SH-SY5Y (cell line): ENCODE results near the gene DAB2IP.
A peak's percentile ranks its signal among the peaks of the same experiment; 100 is the strongest.

Experiments used
- GATA2 ChIP-seq: IDR thresholded peaks from 2 replicates; pipeline ENCODE4 v1.6.1; 2011; ENCODE audit warnings: mild to moderate bottlenecking, low read depth, low read length
- GATA3 ChIP-seq: IDR thresholded peaks from 2 replicates; pipeline ENCODE4 v1.6.1; 2011; ENCODE audit warnings: low read depth, mild to moderate bottlenecking, low read length, moderate library complexity

DAB2IP gene

DNA sequence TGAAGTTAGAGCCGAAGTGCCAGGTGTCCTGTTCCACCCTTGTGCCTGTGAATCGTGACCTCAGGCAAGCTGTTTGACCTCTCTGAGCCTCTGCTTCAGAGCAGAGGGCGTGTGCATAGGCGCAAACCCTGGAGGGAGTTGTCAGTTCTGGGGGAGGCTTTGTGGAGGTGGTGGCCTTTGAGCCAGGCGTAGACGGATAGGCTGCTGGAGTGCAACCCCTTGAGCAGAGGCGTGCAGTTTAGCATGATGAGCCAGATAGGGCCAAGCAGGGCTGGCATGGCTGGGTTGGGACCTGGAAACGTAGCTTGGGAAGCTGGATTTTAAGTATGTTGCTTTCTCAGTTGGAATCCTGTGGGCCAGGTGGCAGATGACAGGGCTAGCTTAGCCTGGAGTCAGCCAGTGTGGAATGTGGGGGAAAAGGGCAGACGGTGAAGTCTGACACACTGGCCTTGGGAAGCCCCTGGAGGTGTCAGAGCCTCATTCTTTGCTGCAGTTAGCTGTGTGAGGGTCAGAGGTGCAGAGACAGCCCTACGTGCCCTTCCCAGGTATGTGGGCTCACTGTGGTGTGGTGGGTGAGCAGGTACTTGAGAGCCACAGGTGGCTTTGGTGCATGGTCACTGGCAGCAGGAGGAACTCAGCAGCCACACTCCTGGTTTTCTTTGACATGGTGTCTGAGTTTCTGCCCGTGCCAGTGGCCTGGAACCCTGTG is 93.4 kb downstream of the DAB2IP start:
- TF ChIP-seq GATA2: no peak
- TF ChIP-seq GATA3: no peak

GRCh38 chr9:121745396-121745695 is 93.9 kb downstream of the DAB2IP start:
- no peak for TF ChIP-seq GATA2
- TF ChIP-seq GATA3: no peak

DNA sequence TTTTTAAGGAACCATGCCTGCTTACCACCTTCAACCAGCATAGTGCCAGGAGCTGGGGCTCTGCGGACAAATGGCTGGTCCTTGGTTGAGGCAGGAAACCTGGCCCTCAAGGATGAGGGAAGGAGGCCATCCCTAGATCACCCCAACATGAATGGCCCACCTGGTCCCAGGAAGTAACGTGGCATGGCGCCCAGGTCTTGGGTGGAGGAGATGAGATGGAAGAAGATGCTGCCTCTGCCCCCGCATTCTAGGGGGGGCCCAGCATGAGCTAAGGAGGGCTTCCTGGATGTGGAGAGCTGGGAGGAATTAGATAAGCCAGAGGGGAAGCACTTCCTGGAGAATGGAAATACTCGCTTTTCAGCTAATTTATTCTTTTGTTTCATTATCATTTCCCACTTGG is 95.0 kb downstream of the DAB2IP start:
- TF ChIP-seq GATA2 (no peak), GATA3 (no peak)

- TF ChIP-seq GATA3: no peak
- TF ChIP-seq GATA2: no peak
These were observed 95.4 kb downstream of the DAB2IP start for GRCh38 chr9:121746866-121747265.

DNA sequence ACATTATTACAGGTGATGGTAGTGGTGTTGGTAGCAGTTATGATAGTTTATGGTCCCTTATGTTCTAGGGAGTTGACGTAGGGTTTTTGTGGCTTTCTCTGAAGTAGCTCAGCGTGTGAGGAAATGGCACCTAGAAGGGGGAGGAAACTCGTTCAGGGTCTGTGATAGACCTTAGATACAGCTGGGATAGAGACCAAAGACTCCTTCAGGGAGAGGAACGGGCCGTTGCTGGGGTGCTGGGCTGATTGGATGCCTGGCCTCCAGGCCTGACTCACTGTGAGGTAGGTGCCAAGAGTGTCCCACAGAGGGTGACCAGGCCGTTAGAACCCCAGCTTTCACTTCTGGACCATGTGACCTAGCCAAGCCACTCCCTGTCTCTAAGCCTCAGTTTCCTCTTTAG is 96.6 kb downstream of the DAB2IP start:
- TF ChIP-seq GATA3 (no peak), GATA2 (no peak)

- no peak for TF ChIP-seq GATA2
- no peak for TF ChIP-seq GATA3
These were observed 97.4 kb downstream of the DAB2IP start for GRCh38 chr9:121748727-121749423.

- TF ChIP-seq GATA3 (no peak), GATA2 (no peak)
These were observed 98.2 kb downstream of the DAB2IP start for GRCh38 chr9:121749614-121750013.

DNA sequence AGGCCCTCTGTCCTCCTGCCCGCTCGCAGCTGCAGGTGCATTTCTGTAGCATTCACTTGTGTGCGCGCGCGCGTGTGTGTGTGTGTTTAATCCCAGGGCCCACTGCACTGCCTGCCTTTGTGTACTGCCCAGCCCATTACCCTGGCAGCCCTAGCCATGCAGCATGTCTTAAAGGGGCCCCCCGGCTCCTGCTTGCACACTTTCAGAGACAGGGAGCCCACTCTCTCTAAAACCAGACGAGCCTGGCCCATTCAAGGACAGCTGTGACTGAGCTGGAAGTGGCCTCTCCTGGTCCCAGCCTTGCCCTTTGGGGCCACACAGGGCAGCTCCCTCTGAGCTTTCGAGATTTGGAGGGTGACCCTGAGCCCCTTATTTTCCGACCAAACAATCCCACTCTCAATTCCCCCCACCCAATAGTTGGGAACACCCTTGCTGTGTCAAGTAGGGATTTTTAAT is 98.9 kb downstream of the DAB2IP start:
- no peak for TF ChIP-seq GATA3
- no peak for TF ChIP-seq GATA2

DNA sequence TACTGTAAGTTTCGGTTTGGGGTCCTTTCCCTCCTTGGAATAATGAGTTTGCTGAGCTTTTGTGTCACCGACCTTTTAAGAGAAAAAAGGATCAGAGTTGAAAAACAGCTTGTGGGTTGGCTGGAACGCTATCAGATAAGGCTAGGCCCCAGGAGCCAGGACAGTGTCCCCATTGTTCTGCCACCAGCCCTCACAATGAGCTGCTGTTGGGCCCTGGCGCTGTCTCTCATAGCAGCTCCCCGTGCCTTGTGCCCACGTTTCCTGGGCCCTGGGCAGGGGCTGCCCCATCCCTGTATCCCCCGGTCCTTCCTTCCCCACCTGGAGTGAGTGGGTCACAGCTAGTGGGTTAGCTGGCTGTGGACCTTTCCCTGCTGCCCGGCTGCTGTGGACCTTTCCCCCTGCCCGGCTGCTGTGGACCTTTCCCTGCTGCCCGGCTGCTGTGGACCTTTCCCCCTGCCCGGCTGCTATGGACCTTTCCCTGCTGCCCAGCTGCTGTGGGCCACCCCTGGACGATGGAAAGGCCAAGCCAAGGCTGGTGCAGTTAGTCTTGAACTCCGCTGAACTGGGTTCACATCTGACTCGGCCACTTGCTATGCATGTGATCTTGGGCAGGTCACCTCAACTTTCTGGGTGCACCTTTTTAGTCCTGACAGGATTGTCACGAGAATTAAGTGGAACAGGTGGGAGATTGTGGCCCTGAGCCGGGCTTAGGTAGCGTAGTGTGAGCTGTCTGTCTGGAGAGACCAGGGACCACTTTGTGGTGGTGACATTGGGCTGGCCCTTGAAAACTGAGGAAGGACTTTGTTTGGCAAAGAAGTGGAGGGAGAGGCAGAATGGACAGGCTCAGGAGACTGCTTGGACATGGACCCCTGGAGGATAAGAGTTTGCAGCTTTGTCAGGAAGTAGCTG is 99.5 kb downstream of the DAB2IP start:
- TF ChIP-seq GATA3 (no peak), GATA2 (peak; percentile 53)

DNA sequence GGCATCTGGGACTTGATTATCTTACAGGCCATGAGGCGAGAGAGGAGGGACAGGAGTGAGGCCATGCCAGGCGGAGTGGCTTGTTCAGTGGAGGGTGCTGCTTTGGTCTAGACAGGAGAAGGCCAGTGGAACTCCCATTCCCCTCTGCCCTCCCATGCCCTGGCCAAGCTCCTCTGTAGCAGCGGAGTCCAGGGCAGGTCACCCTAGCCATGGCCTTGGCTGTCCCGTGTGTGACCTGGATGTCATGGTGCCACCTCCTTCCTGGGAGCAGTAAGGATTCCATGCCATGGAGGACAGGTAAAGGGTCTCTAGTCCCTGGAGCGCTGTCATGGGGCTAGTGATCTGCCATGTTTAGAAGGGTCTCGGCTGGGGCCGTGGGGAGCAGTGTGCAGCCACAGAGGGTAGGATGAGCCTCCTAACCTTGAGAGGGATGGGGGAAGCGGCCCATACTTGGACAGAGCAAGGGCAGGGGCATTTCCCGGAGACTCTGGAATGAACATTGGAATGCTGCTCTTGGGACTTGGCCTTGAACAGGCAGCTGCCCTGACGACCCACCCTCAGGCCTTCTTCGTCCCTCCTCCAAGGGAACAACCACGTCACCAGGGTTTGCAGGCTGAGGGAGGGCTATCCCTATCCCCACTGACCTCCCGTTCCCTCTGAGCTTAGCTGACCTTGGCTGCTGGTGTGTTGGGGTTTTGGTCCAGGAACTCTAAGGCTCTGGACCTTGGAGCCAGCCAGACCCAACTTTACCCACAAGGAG is 100.4 kb downstream of the DAB2IP start:
- TF ChIP-seq GATA2 (no peak), GATA3 (no peak)

GRCh38 chr9:121752929-121753328 is 101.5 kb downstream of the DAB2IP start:
- TF ChIP-seq GATA3 (no peak), GATA2 (no peak)

DNA sequence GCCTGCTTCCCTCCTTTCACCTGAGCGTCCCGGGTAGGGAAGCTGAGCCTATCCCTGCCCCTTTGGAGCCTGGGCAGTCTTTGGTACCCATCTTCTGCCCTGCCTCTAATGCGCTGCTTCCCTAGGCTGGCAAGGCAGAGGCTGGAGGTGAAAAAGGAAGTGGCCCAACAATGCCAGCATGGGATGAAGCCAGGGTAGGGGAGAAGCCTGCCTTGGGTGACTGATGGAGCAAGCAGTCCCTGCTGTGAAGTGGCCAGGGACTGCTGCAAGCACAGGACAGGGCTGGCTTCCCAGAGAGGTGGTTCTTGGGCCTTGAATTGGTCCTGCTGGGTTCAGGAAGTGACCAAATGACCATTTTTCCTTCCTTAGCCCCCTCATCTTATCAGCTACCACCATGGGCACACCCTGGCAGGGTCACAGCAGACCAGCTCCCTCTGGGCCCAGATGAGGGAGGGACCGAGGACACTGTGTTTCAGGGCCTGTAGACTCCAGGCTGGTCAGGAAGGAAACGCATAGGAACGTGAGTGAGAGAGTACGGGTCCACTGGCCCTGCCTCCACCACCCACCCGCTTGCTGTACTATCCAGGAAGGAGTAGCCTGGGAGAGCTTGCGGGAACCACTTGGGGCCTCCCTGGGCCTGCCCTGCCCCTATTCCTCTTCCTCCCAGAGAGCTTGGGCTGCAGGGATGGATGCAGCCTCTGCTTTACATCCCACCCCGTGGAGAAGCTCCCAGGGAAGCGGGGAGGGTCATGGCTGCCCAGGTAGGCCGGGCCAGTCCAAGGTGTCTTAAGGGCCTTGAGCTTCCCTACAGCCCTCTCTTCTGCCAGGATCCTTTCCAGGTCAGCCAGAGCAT is 102.6 kb downstream of the DAB2IP start:
- TF ChIP-seq GATA2: no peak
- TF ChIP-seq GATA3: no peak

DNA sequence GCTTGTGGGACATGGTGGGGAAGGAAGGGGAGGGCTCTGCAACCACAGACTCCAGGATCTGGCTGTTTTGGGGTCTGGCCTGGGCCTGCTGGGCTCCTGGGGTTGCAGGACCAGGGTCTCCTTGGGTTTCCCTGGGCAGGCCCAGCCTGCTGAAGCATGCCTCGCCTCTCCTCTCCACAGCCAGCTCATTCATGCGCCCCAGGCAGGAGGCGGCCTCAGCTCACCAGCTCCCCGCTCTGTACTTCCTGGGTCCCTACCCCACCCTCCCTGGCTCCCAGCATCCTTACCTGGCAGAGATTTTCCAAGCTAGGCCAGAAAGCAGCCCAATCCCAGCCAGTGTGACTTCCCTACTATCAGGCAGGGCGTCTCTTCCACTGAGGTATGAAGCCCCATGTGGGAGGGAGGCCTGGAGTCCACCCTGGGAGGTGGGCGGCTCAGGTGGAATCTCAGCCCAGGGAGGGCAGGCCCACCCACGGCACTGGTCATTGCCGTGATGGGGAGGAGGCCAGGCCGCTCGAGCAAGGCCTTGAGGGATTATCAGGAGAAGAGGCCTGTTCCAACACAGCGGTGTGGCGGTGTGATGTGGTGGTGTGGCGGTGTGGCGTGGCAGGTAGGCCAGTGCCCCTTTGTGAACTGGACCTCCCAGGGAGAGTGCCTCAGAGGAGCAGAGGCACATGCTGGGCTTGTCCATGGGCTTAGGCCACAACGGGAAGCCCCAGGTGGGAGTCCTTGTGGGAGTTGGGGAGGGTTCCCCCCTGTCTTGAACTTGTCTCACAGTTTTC is 103.4 kb downstream of the DAB2IP start:
- TF ChIP-seq GATA2 (no peak), GATA3 (no peak)
